ENCODE results near the gene TJP1. TPM values are rescaled to one million over a fixed set of nuclear protein-coding genes. Genes with fewer than 3 reads are reported as not detected.

The TJP1 gene
- total RNA-seq, 8 experiments from 2014 or later = 25.1 to 375 (median 57.5) TPM

DNA sequence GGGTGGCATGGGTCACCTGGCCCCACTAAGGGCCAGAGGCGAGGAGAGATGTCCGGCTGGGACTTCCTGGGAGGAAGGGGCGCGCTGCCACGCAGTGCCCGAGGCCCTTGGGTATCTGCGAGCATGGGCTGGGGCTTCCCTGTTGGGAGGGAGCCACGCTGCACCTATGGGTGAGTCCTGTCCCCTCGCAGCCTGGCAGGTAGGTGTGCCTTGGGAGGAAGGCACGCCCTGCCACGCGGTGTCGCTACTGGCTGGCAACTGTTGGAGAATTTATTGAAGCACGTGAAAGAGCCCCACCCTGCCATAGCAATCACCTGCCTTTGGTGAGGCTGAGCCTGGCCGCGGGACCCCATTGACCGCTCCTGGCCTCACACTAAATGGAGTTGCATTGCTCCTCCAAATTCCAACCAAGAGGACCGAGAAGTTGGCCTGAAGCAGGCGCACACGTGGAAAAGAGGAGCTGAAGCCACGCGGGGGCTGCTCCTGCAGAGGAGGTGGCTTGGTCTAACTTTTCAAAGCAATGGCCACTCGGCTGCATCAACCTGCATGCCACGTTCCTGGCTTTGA lies 134.2 kb downstream of the TJP1 start:
- Histone ChIP-seq H3K4me3 (no peak overlapping the region), H3K27ac (no peak overlapping the region), H3K4me1 (replicated peaks in 1 of 2) (peaks cover 6 to 25% of the 10 kb centered on the region in 2 donors)
- peak in 1 of 8 experiments; percentile 1 for ATAC-seq (replicated peaks in 6 of 8)
- 67 to 100% (median 93%) methylated on average over 1 to 8 of the region's 24 CpGs; no CpG with 5 or more reads in 3 of the 10 experiments for WGBS, 10 experiments
- in situ Hi-C loops (cut with MboI; ENCODE audit: low pct_unique_long_range_greater_than_20kb in 2 of 9, low sequenced_read_pairs in 9 of 9, unreplicated experiment in 9 of 9) = loop anchor here in 1 of 9 experiments (25.0 kb wide), 1 partner anchor 374 kb away; no protein-coding TSS in a partner anchor

DNA sequence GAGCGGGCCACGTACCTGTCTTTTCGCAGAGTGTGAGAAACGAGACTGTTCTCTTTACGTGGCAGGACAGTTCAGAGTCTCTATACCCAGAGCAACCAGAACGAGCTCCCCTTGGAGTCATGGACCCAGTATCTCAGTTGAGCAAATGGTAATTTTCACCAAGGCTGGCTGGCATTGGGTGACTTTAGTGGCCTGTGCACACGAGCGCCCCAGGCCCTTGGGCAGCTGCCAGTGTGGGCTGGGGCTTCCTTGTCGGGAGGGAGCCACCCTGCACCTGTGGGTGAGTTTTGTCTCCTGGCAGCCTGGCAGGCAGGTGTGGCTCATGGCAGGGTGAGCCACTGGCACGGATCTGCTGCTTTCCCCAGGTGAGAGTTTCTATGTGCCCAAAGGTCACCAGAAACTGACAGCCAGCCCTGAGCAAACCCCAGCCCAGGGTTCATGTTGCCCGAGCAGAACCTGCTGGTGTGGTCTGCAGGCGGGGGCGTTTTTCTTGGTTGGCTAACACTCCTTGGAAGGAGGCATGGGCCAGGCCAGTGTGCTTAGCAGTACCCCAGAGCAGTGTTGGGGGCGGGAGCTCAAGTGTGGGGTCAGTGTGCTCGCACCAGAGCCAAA lies 135.0 kb downstream of the TJP1 start:
- WGBS, 10 experiments = 73 to 100% (median 86%) methylated on average over 1 to 7 of the region's 15 CpGs; no CpG with 5 or more reads in 4 of the 10 experiments
- Histone ChIP-seq H3K27ac (no peak overlapping the region), H3K4me1 (replicated peaks in 1 of 2) (peaks cover 6 to 25% of the 10 kb centered on the region in 2 donors), H3K4me3 (no peak overlapping the region)
- in situ Hi-C loops (cut with MboI; ENCODE audit: low pct_unique_long_range_greater_than_20kb in 2 of 9, low sequenced_read_pairs in 9 of 9, unreplicated experiment in 9 of 9) = loop anchor here in 1 of 9 experiments (25.0 kb wide), 1 partner anchor 375 kb away; no protein-coding TSS in a partner anchor
- ATAC-seq (replicated peaks in 6 of 8) = peak in 1 of 8 experiments; percentile 2

DNA sequence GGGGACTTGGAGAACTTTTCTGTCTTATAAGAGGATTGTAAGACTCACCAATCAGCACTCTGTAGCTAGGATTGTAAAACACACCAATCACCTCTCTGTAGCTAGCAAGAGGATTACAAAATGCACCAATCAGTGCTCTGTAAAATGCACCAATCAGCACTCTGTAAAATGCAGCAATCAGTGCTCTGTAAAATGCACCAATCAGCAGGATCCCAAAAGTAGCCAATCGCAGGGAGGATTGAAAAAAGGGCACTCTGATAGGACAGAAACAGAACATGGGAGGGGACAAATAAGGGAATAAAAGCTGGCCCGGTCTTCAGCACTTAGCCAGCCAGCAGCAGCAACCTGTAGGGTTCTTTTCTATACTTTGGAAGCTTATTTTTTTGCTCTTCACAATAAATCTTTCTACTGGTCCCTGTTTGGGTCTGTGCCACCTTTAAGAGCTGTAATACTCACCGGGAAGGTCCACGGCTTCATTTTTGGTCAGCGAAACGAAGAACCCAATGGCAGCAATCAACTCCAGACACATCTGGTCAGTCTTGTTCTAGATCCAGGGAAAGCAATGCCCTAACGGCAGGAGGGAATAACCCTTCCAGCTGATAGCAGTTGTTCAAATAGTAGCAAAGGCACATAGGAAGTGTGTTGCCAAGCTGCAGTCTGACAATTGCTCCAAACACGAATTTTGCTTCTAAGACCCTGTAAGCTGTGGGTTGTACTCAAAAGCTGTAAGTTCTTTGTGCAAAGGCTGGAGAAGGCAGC lies 135.6 kb downstream of the TJP1 start:
- Histone ChIP-seq H3K4me1 (replicated peaks in 1 of 2) (peaks cover 6 to 25% of the 10 kb centered on the region in 2 donors), H3K4me3 (no peak overlapping the region), H3K27ac (no peak overlapping the region)
- WGBS, 10 experiments = 47 to 98% (median 83%) methylated on average over 2 to 7 of the region's 8 CpGs; no CpG with 5 or more reads in 3 of the 10 experiments
- in situ Hi-C loops (cut with MboI; ENCODE audit: low pct_unique_long_range_greater_than_20kb in 2 of 9, low sequenced_read_pairs in 9 of 9, unreplicated experiment in 9 of 9) = loop anchor here in 1 of 9 experiments (25.0 kb wide), 1 partner anchor 376 kb away; no protein-coding TSS in a partner anchor
- ATAC-seq (replicated peaks in 6 of 8) = peak in 1 of 8 experiments; percentile 7

DNA sequence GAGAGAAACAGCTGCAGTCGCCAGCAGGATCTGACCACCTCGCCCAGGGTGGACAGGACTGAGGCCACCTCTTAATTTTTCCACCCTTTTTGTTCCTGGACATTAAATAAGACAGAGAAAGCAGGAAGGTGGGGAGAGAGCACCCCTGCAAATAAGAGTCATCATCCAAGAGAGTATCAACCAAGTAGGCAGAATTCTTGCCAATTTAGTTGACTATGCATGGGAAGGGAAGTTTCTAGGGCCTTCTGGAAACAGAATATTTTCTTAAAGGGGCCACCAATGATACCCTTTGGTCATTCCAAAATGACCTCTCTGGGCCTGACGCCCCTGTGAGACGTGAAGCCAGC lies 136.2 kb downstream of the TJP1 start:
- 56 to 100% (median 80%) methylated on average over 1 to 4 of the region's 4 CpGs; no CpG with 5 or more reads in 5 of the 10 experiments for WGBS, 10 experiments
- Histone ChIP-seq H3K27ac (no peak overlapping the region), H3K4me1 (replicated peaks in 1 of 2) (peaks cover 8 to 26% of the 10 kb centered on the region in 2 donors), H3K4me3 (no peak overlapping the region)
- ATAC-seq (replicated peaks in 6 of 8) = peak in 1 of 8 experiments; percentile 5
- in situ Hi-C loops (cut with MboI; ENCODE audit: low pct_unique_long_range_greater_than_20kb in 2 of 9, low sequenced_read_pairs in 9 of 9, unreplicated experiment in 9 of 9) = loop anchor here in 1 of 9 experiments (25.0 kb wide), 1 partner anchor 376 kb away; no protein-coding TSS in a partner anchor

DNA sequence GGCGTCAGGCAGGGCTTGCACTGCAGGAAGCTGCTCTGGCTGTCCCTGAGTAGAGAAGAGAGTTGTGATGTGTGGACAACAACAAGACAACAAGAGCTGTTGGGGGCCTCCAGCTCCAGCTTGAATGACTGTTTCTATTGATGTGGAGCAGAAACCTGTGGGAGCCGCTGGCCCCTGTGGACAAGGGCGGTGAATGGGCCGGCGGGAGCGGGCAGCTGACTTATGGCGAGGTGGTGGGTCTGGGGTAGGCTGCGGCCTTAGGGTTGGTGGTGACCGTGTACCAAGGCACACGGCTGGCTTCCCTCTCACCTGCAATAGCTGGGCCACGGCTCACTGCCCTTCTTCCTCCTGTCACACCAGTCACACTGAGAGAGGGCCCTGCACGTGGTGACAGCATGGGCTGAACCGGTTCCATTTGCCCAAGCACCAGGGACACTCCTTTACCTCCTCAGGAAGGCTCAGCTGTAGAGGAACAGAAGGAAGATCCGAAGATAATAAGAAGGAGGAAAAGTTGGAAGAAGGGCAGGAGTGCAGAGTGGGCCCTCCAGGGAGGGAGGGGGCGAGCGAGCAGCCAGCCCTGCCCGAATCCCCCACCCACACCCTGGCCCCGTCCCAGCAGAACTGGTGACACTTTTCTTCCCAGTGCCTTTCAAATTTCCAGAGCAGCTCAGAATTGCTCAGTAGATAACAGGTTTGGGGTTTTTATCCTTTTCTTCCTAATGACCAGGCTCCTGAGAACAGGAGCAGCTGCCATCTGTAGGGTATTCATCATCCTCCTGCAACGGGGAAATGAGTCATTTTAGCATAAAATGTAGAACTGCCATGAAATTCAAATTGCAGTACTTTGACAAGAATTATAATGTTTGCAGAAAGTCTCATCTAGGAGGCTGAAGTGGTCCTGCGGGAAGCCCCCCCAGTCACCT lies 136.9 kb downstream of the TJP1 start:
- peak; percentile 13 to 74 (median 66) for ATAC-seq (replicated peaks in 6 of 8)
- in situ Hi-C loops (cut with MboI; ENCODE audit: low pct_unique_long_range_greater_than_20kb in 2 of 9, low sequenced_read_pairs in 9 of 9, unreplicated experiment in 9 of 9) = loop anchor here in 1 of 9 experiments (25.0 kb wide), 1 partner anchor 377 kb away; no protein-coding TSS in a partner anchor
- 11 to 95% (median 76%) methylated on average over 1 to 12 of the region's 20 CpGs; no CpG with 5 or more reads in 1 of the 10 experiments for WGBS, 10 experiments
- Histone ChIP-seq H3K4me3 (no peak overlapping the region), H3K27ac (peak overlapping the region in 1 of 2 donors; percentile 9), H3K4me1 (replicated peaks in 1 of 2) (peaks cover 9 to 31% of the 10 kb centered on the region in 2 donors)

DNA sequence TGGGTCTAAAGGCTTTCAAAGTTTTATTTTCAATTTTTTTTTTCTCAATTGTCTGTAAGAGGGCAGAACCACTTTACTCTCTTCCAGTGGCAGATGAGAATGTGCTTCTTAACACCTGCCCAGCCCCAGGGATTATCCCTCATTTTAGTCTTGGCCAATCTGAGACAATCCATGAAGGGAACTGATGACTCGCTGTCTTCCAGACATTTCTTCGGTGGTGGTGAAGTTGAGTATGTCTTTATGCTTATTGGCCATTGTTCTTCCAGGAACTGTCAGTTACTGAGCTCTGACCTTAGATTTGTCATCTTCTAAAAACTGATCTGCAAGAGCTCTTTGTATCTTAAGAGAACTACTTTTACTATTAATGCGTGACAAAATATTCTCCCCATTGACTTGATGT lies 139.5 kb downstream of the TJP1 start:
- ATAC-seq (replicated peaks in 6 of 8) = peak in 1 of 8 experiments; percentile 10
- WGBS, 10 experiments = 78 to 100% (median 91%) methylated on average over 1 to 3 of the region's 3 CpGs; no CpG with 5 or more reads in 1 of the 10 experiments
- in situ Hi-C loops (cut with MboI; ENCODE audit: low pct_unique_long_range_greater_than_20kb in 2 of 9, low sequenced_read_pairs in 9 of 9, unreplicated experiment in 9 of 9) = loop anchor here in 1 of 9 experiments (25.0 kb wide), 1 partner anchor 380 kb away; no protein-coding TSS in a partner anchor
- Histone ChIP-seq H3K4me1 (replicated peaks in 1 of 2) (peaks cover 4 to 19% of the 10 kb centered on the region in 2 donors), H3K4me3 (no peak overlapping the region), H3K27ac (no peak overlapping the region)

DNA sequence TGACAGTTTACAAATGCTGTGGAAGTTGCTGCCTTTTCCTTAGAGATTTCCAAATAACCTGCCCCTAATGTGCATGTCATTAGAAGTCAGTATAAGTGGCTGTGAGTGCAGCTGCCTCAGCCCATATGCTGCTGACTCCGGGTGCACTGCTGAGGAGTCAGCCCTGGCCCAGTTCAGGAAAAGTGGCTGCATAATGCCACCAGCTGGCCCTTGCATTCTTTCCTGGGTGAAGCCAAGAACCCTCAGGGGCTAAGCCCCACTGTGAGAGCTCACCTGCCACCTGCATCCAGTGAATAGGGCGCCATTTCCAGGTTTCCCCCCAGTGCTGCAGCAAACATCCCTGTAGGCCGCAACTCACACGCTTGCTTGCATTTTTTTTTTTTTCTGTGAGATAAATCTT lies 139.9 kb downstream of the TJP1 start:
- 67 to 100% (median 94%) methylated on average over 2 to 3 of the region's 4 CpGs; no CpG with 5 or more reads in 6 of the 10 experiments for WGBS, 10 experiments
- Histone ChIP-seq H3K27ac (no peak overlapping the region), H3K4me3 (no peak overlapping the region), H3K4me1 (replicated peaks in 1 of 2) (peaks cover 4 to 21% of the 10 kb centered on the region in 2 donors)
- in situ Hi-C loops (cut with MboI; ENCODE audit: low pct_unique_long_range_greater_than_20kb in 2 of 9, low sequenced_read_pairs in 9 of 9, unreplicated experiment in 9 of 9) = loop anchor here in 1 of 9 experiments (25.0 kb wide), 1 partner anchor 380 kb away; no protein-coding TSS in a partner anchor
- peak in 2 of 8 experiments; percentile 8 to 49 for ATAC-seq (replicated peaks in 6 of 8)

DNA sequence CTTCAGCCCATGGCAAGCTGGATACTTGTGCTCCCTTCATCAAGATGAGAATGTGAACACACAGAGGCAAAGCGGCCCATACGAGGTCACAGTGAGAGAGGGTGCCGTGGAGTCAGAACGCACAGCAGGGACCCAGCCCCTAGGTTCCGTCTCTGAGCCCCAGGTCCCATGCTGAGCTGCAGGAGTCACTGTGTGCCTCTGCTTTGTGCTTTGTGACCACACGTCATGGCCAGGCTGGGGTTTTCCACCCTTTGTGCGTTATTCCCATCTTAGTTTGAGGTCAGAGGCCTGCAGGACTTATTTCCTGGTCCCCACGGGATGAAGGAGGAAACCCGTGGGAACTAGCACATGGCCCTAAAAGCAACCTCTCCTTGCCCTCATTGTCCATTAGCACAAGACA lies 140.3 kb downstream of the TJP1 start:
- WGBS, 10 experiments = 29 to 94% (median 83%) methylated on average over 1 to 6 of the region's 9 CpGs; no CpG with 5 or more reads in 4 of the 10 experiments
- in situ Hi-C loops (cut with MboI; ENCODE audit: low pct_unique_long_range_greater_than_20kb in 2 of 9, low sequenced_read_pairs in 9 of 9, unreplicated experiment in 9 of 9) = loop anchor here in 1 of 9 experiments (25.0 kb wide), 1 partner anchor 380 kb away; no protein-coding TSS in a partner anchor

DNA sequence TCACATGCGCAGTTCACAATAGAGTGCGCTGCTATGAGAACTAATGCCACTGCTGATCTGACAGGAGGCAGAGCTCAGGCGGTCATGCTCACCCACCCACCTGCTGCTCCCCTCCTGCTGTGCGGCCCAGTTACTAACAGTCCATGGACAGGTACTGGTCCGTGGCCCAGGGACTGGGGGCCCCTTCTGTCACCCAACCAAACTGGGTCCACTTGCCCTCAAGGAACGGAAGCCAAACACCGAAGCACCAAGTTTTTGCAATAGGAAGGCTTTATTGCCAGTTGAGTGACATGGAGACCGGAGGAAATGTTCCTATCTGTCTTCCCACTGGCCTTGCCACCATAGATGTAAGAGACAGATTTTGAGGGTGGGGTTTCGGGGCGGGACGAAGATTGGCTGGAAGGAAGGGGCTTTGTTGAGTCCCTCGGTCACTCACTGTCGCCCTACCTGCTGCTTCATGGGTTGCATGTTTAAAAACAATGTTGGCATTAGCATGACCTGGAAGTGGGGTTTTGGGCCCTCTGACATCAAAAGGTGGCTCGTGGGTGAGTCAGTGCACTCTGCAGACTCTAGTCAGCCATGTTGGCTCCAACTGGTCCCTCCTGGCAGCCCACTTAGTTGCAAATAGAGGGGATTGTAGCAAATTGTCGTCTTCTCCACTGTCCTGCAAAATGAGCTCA lies 141.0 kb downstream of the TJP1 start:
- WGBS, 10 experiments = 56 to 100% (median 85%) methylated on average over 2 to 10 of the region's 15 CpGs; no CpG with 5 or more reads in 3 of the 10 experiments
- H3K4me1 ChIP-seq (replicated peaks in 1 of 2) = peaks cover 7 to 31% of the 10 kb centered on the region in 2 donors
- in situ Hi-C loops (cut with MboI; ENCODE audit: low pct_unique_long_range_greater_than_20kb in 2 of 9, low sequenced_read_pairs in 9 of 9, unreplicated experiment in 9 of 9) = loop anchor here in 1 of 9 experiments (25.0 kb wide), 1 partner anchor 381 kb away; no protein-coding TSS in a partner anchor
- H3K4me3 ChIP-seq = no peak overlapping the region
- ATAC-seq (replicated peaks in 6 of 8) = no peak
- no peak overlapping the region for H3K27ac ChIP-seq

More for the DNA sequence above, 140.3 kb downstream of the TJP1 start:
- H3K4me1 ChIP-seq (replicated peaks in 1 of 2) = peaks cover 4 to 25% of the 10 kb centered on the region in 2 donors
- ATAC-seq (replicated peaks in 6 of 8) = no peak
- no peak overlapping the region for H3K27ac ChIP-seq
- H3K4me3 ChIP-seq = no peak overlapping the region

DNA sequence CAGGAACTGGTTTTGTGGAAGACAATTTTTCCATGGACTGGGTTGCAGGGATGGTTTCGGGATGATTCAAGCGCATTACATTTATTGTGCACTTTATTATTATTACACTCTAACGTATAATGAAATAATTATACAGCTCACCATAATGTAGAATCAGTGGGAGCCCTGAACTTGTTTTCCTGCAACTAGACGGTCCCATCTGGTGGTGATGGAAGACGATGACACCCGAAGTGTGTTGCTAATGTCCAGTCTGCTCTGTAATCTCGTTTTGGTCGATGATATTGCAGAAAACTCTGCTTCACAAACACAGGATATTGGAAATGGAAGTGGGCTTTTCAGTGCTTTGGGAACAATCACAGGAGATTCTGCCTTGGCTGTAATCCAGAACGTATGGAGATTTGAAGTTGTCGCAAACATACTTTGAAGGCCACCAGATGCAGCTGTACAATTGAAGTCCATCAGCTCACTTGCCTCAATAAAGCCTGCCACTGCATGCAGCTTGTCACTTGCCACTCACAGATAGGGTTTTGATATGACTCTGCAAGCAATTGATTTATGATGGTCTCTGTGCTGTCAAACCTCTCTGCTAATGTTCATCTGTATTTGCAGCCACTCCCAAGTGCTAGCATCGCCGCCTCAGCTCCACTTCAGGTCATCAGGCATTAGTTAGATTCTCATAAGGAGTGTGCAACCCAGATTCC lies 141.7 kb downstream of the TJP1 start:
- 22 to 100% (median 76%) methylated on average over 1 to 11 of the region's 12 CpGs; no CpG with 5 or more reads in 2 of the 10 experiments for WGBS, 10 experiments
- H3K4me3 ChIP-seq = no peak overlapping the region
- peaks cover 7 to 28% of the 10 kb centered on the region in 2 donors for H3K4me1 ChIP-seq (replicated peaks in 1 of 2)
- peak in 6 of 8 experiments; percentile 13 to 66 (median 35) for ATAC-seq (replicated peaks in 6 of 8)
- H3K27ac ChIP-seq = no peak overlapping the region
- in situ Hi-C loops (cut with MboI; ENCODE audit: low pct_unique_long_range_greater_than_20kb in 2 of 9, low sequenced_read_pairs in 9 of 9, unreplicated experiment in 9 of 9) = loop anchor here in 1 of 9 experiments (25.0 kb wide), 1 partner anchor 382 kb away; no protein-coding TSS in a partner anchor
